Inflammatory macrophage (primary cell): ENCODE measurements around the gene ARHGAP4.
A peak's percentile ranks its signal among the peaks of the same experiment; 100 is the strongest.

Experiments used
- DNase-seq, 2 donors: peaks; one replicate each; pipeline ENCODE4 v3.0.0-alpha.2; 2020 to 2022

ARHGAP4 gene

GRCh38 chrX:153926858-153927671, 1.0 kb upstream of the ARHGAP4 start:
- peak; percentile 84 to 85 for DNase-seq

- no peak for DNase-seq
Measured at GRCh38 chrX:153926552-153926857, 441 bp upstream of the ARHGAP4 start.

GRCh38 chrX:153925387-153925738, 701 bp downstream of the ARHGAP4 start:
- peak in 1 of 2 donors; percentile 21 for DNase-seq

GRCh38 chrX:153924149-153924861, 1.8 kb downstream of the ARHGAP4 start:
- DNase-seq: peak; percentile 60 to 71

- no peak for DNase-seq
Measured at GRCh38 chrX:153922932-153923857, 2.9 kb downstream of the ARHGAP4 start.

GRCh38 chrX:153921511-153922446, 4.3 kb downstream of the ARHGAP4 start:
- no peak for DNase-seq

GRCh38 chrX:153921070-153921469, 5.0 kb downstream of the ARHGAP4 start:
- DNase-seq: no peak

GRCh38 chrX:153920546-153920945, 5.5 kb downstream of the ARHGAP4 start:
- DNase-seq: no peak

- DNase-seq: no peak
Measured at GRCh38 chrX:153919281-153919680, 6.8 kb downstream of the ARHGAP4 start.

GRCh38 chrX:153917869-153918268, 8.2 kb downstream of the ARHGAP4 start:
- no peak for DNase-seq

- DNase-seq: no peak
Measured at GRCh38 chrX:153913701-153914100, 12.4 kb downstream of the ARHGAP4 start.

- DNase-seq: no peak
Measured at GRCh38 chrX:153913211-153913610, 12.9 kb downstream of the ARHGAP4 start.

GRCh38 chrX:153911798-153912197, 14.3 kb downstream of the ARHGAP4 start:
- DNase-seq: no peak

- DNase-seq: no peak
Measured at GRCh38 chrX:153910446-153910845, 15.6 kb downstream of the ARHGAP4 start.

GRCh38 chrX:153909980-153910360, 16.1 kb downstream of the ARHGAP4 start:
- no peak for DNase-seq

- DNase-seq: no peak
Measured at GRCh38 chrX:153909024-153909979, 16.8 kb downstream of the ARHGAP4 start.

GRCh38 chrX:153908219-153908860, 17.7 kb downstream of the ARHGAP4 start:
- DNase-seq: no peak

- DNase-seq: no peak
Measured at GRCh38 chrX:153907456-153907855, 18.6 kb downstream of the ARHGAP4 start.

- DNase-seq: no peak
Measured at GRCh38 chrX:153906126-153906917, 19.7 kb downstream of the ARHGAP4 start.
